GM12891 (cell line): ENCODE results near the gene NUAK1.

Experiments used
- PAX5 ChIP-seq: IDR thresholded peaks from 2 replicates; pipeline ENCODE4 v1.6.1; 2011; ENCODE audit warnings: low read length, moderate library complexity, mild to moderate bottlenecking; ENCODE audit not compliant: insufficient read depth, severe bottlenecking
- POLR2A ChIP-seq: IDR thresholded peaks from 2 replicates; pipeline ENCODE4 v1.6.1; 2011; ENCODE audit warnings: low read depth, low read length, control low read depth
- POLR2AphosphoS5 ChIP-seq: IDR thresholded peaks from 2 replicates; pipeline ENCODE4 v1.6.1; 2011; ENCODE audit warnings: low read depth, low read length, control low read depth

DNA sequence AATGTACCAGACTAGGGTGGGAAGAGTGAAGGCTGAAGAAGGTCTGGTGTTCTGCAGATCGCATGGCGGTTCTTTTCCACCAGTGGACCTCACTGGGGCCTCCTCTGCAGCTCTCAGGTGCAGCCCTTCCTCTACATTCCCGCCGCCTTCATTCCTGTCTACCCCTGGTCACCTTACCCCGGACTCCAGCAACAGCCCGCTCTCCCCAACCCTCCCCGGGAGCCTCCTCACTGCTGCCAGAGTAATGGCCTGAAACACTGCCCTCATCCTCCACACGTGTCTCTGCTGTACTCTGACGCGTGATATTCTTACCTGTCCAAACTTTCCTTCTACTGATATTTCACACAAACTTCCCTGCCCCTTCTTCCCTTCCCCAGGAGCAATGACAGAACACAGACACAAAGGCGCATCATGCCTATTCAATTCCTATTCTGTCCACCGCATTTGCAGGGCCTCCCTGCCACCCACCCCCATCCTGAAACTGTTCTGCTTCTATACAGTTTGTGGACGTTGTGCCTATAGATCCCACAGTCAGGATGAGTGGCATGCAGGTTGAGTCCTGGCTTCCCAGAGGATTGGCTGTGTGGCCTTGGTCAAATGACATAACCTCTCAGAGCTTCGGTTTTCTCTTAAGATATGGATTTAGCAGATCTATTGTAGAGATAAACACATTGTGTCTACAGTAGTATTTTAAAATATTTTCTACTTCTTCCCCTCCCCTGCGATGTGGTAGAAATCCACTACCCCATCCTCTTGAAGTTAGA lies 1.7 kb upstream of the NUAK1 start:
- TF ChIP-seq PAX5 (no peak), POLR2AphosphoS5 (no peak), POLR2A (no peak)
